Naive thymus-derived CD4-positive, alpha-beta T cell (primary cell): Measurements from ENCODE around the gene EFL1. TPM values are rescaled to one million over a fixed set of nuclear protein-coding genes. Genes with fewer than 3 reads are reported as not detected.
"Not testable (repeated sequence)": the region's sequence is repeated elsewhere in the genome, so short reads cannot be mapped to it uniquely, and the experiment has no call there.

ENCODE experiments used
- ATAC-seq: fragments of 150-1000 bp; cut with Tn5 transposase; 2 replicates; pipeline ENCODE4 v1.10.0; 2021; ENCODE audit warnings: mild to moderate bottlenecking, moderate library complexity
- CTCF ChIA-PET: fragments of 350-600 bp; sonication (Branson Sonifier 250); formaldehyde crosslinking; loops from one replicate; lab custom pipeline; 2021; ENCODE audit warnings: antibody characterized with exemption; lab: Charles Lee
- POLR2A ChIA-PET: fragments of 350-600 bp; sonication (Branson Sonifier 250); formaldehyde crosslinking; loops from one replicate; lab custom pipeline; 2021; ENCODE audit warnings: antibody characterized with exemption, inconsistent platforms; lab: Charles Lee
- DNase-seq, 9 donors: peaks; one replicate each; pipeline versions ENCODE4 v3.0.0 to v3.0.0-alpha.2; 2020 to 2022; ENCODE audit warnings: mixed read lengths in 1 of 9
- H3K27ac ChIP-seq: one replicate; pipeline ENCODE4 v1.7.0; 2013; ENCODE audit warnings: mild to moderate bottlenecking, low read depth, low read length, moderate library complexity
- H3K27me3 ChIP-seq, 2 donors: one replicate each; pipeline ENCODE4 v1.7.0; 2013; ENCODE audit warnings: low read length in 2 of 2, mild to moderate bottlenecking in 2 of 2, moderate library complexity in 2 of 2; ENCODE audit not compliant: control insufficient read depth in 2 of 2, insufficient read depth in 2 of 2
- H3K36me3 ChIP-seq, 3 experiments: 1 replicate in 2 of 3; 2 replicates in 1 of 3; pipeline ENCODE4 v1.7.0; 2013; ENCODE audit warnings: low read length in 3 of 3, mild to moderate bottlenecking in 3 of 3, moderate library complexity in 1 of 3; ENCODE audit not compliant: insufficient read depth in 3 of 3, control insufficient read depth in 2 of 3
- H3K4me1 ChIP-seq, 2 donors: one replicate each; pipeline ENCODE4 v1.7.0; 2013; ENCODE audit warnings: low read length in 2 of 2, mild to moderate bottlenecking in 2 of 2, moderate library complexity in 1 of 2; ENCODE audit not compliant: control insufficient read depth in 2 of 2, insufficient read depth in 2 of 2
- H3K4me3 ChIP-seq: 2 replicates; pipeline ENCODE4 v1.7.0; 2013; ENCODE audit warnings: mild to moderate bottlenecking, low read length
- H3K9me3 ChIP-seq, 3 experiments: 1 replicate in 2 of 3; 2 replicates in 1 of 3; pipeline ENCODE4 v1.7.0; 2013; ENCODE audit warnings: low read length in 3 of 3; ENCODE audit not compliant: control insufficient read depth in 2 of 3
- H3K27ac Mint-ChIP-seq, 9 donors: one replicate each; pipeline ENCODE4 v1.8.0; 2020 to 2022; ENCODE audit warnings: mixed read lengths in 9 of 9, mild to moderate bottlenecking in 8 of 9, moderate library complexity in 5 of 9, inconsistent platforms in 2 of 9
- H3K27me3 Mint-ChIP-seq, 5 donors: one replicate each; pipeline ENCODE4 v1.8.0; 2021 to 2022; ENCODE audit warnings: mixed read lengths in 5 of 5, mild to moderate bottlenecking in 1 of 5
- H3K36me3 Mint-ChIP-seq, 5 donors: one replicate each; pipeline ENCODE4 v1.8.0; 2020 to 2022; ENCODE audit warnings: mixed read lengths in 5 of 5, mild to moderate bottlenecking in 3 of 5, inconsistent platforms in 1 of 5
- H3K4me1 Mint-ChIP-seq, 7 donors: one replicate each; pipeline ENCODE4 v1.8.0; 2020 to 2022; ENCODE audit warnings: mixed read lengths in 7 of 7, mild to moderate bottlenecking in 3 of 7, inconsistent platforms in 1 of 7
- H3K4me3 Mint-ChIP-seq, 10 donors: one replicate each; pipeline ENCODE4 v1.8.0; 2020 to 2022; ENCODE audit warnings: mild to moderate bottlenecking in 10 of 10, mixed read lengths in 10 of 10, moderate library complexity in 6 of 10, inconsistent platforms in 2 of 10
- H3K9me3 Mint-ChIP-seq, 11 donors: one replicate each; pipeline ENCODE4 v1.8.0; 2020 to 2022; ENCODE audit warnings: mixed read lengths in 11 of 11, mild to moderate bottlenecking in 4 of 11, inconsistent platforms in 1 of 11, moderate library complexity in 1 of 11
- intact Hi-C, 2 donors: fragments of 100-400 bp; cut with micrococcal nuclease; formaldehyde crosslinking; loops; one replicate each; pipeline ENCODE4 v1.15.1; 2023
- polyA plus RNA-seq, 2 donors: library from polyadenylated mRNA; unstranded; fragments of 300-500 nt; fragmentation: Illumina TruSeq; gene quantifications; one replicate each; pipeline ENCODE4 v1.2.3, GENCODE V29; 2021
- total RNA-seq, 6 experiments: library from RNA in 5 of 6; stranded (reverse) in 5 of 6; gene quantifications; 1 replicate in 5 of 6; 2 replicates in 1 of 6; pipeline ENCODE4 v1.2.3 and lab custom pipeline; 2021 to 2026

Gene EFL1
- total and polyA plus RNA-seq, 7 experiments from 2014 or later, result 9.9 to 27.5 (median 16.6) TPM

DNA sequence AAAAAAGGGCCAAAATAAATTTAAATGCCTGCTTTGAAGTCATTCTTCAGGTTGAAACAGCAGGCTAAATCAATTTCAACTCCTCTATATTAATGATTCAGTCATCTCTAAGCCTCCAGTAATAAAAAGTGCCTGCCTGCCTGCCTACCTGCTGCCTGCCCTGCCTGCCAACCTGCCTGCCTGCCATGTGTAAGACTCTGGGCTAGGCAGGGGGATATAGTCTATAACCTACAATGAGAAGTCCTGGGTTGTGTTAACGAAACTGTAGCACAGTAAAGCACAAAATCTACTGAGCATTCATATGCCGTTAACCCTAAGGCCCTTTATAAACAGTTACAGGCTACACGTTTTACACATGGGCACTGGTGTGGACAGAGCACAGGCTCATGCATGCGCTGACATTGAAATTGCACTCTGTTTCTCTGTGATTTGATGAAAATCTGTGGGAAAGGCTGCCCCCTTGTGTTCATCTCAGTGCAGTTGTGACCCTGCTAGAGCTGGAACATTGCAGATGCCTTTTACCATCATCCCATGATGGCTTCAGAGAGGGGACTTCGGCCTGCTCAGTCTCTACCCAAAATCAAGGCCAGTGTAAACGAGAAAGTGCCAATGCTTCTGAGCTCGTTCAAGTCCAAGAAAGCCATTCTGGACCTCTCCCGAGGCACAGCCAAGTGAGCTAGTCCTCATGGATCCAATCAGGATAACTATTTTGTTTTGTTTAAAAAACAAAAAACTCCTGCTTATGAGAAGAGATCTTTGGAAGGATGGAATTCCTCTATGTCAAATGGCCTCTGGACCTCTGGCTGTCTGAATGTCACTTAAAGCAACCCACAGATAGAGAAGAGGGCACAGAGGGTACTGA is 64.6 kb downstream of the EFL1 start:
- no peak overlapping the region for H3K27ac ChIP-seq
- ChIA-PET POLR2A (interaction anchor here (0.6 kb wide), 1 partner anchor 11 kb away, joined by 3 read pairs; no protein-coding TSS in a partner anchor), CTCF (interaction anchor here (0.8 to 1.1 kb wide), 2 partner anchors 717 to 918 kb away, joined by 3 to 6 read pairs; no protein-coding TSS in a partner anchor)
- H3K27me3 ChIP-seq, result no peaks in the 10 kb centered on the region
- no peak overlapping the region for H3K4me3 Mint-ChIP-seq
- H3K27ac Mint-ChIP-seq, result peak overlapping the region in 1 of 9 donors; percentile 12
- no peak overlapping the region for H3K4me3 ChIP-seq
- DNase-seq (peak; percentile 6 to 61 (median 46)), ATAC-seq (peak; percentile 81)
- peaks cover 0 to 6% (median 3%) of the 10 kb centered on the region in 7 donors for H3K4me1 Mint-ChIP-seq
- no peaks in the 10 kb centered on the region for H3K4me1 ChIP-seq
- no peaks in the 10 kb centered on the region for H3K9me3 ChIP-seq
- H3K9me3 Mint-ChIP-seq, result no peaks in the 10 kb centered on the region
- intact Hi-C loops, result loop anchor here (1.0 to 5.0 kb wide), 4 partner anchors 90 to 788 kb away; no protein-coding TSS in a partner anchor
- H3K36me3 Mint-ChIP-seq, result peaks cover 0 to 21% (median 4%) of the 10 kb centered on the region in 5 donors
- no peaks in the 10 kb centered on the region for H3K27me3 Mint-ChIP-seq
- H3K36me3 ChIP-seq, result no peaks in the 10 kb centered on the region

- no peaks in the 10 kb centered on the region for H3K9me3 ChIP-seq
- H3K27me3 Mint-ChIP-seq, result no peaks in the 10 kb centered on the region
Observed at GRCh38 chr15:82196353-82196752, 66.2 kb downstream of the EFL1 start.

GRCh38 chr15:82195818-82196217 is 66.7 kb downstream of the EFL1 start:
- H3K27me3 Mint-ChIP-seq, CTCF ChIA-PET, H3K27me3 ChIP-seq, H3K4me1 ChIP-seq, H3K9me3 ChIP-seq, H3K9me3 Mint-ChIP-seq, ATAC-seq, H3K4me3 ChIP-seq, H3K36me3 ChIP-seq, DNase-seq, H3K4me3 Mint-ChIP-seq, H3K27ac ChIP-seq, H3K4me1 Mint-ChIP-seq, POLR2A ChIA-PET, H3K27ac Mint-ChIP-seq: not testable (repeated sequence)
- intact Hi-C loops, result loop anchor here in 1 of 2 donors (5.0 kb wide), 1 partner anchor 784 kb away; no protein-coding TSS in a partner anchor
- H3K36me3 Mint-ChIP-seq, result peaks cover 0 to 30% (median 5%) of the 10 kb centered on the region in 5 donors

More at GRCh38 chr15:82196353-82196752, 66.2 kb downstream of the EFL1 start:
- Mint-ChIP-seq H3K27ac (no peak overlapping the region), H3K4me1 (peaks cover 0 to 6% (median 5%) of the 10 kb centered on the region in 7 donors), H3K36me3 (peaks cover 0 to 26% (median 4%) of the 10 kb centered on the region in 5 donors), H3K4me3 (no peak overlapping the region), H3K9me3 (no peaks in the 10 kb centered on the region)
- DNase-seq (no peak), ATAC-seq (no peak)
- intact Hi-C loops, result loop anchor here in 1 of 2 donors (5.0 kb wide), 1 partner anchor 784 kb away; no protein-coding TSS in a partner anchor
- ChIA-PET POLR2A (no interaction called here), CTCF (interaction anchor here (0.8 kb wide), 1 partner anchor 930 kb away, joined by 3 read pairs; no protein-coding TSS in a partner anchor)
- H3K36me3 ChIP-seq, result no peaks in the 10 kb centered on the region
- no peak overlapping the region for H3K4me3 ChIP-seq
- no peak overlapping the region for H3K27ac ChIP-seq
- no peaks in the 10 kb centered on the region for H3K4me1 ChIP-seq
- H3K27me3 ChIP-seq, result no peaks in the 10 kb centered on the region

DNA sequence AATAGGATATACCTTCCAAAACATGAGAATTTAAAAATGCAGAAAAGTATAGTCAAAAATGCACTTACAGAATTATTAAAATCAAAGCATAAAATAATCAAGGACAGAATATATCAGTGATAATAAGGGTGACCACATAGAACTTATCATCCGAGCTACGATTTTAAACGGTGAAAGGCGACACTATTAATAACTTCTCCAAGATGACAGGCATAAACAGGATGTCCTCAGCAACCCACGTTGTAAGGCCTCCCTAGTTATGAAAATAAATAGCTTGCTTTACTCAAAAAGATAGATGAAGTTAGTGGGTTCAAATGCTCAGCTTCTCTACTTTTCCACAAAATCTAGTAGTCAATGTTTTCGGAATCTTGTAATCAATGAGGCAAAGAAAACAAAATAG is 68.0 kb downstream of the EFL1 start:
- H3K27me3 Mint-ChIP-seq, H3K4me1 Mint-ChIP-seq, ATAC-seq, intact Hi-C loops, H3K4me1 ChIP-seq, DNase-seq, H3K9me3 ChIP-seq, H3K27me3 ChIP-seq, H3K4me3 Mint-ChIP-seq, CTCF ChIA-PET, H3K27ac Mint-ChIP-seq, POLR2A ChIA-PET, H3K4me3 ChIP-seq, H3K27ac ChIP-seq, H3K9me3 Mint-ChIP-seq, H3K36me3 ChIP-seq: not testable (repeated sequence)
- peaks cover 0 to 34% (median 8%) of the 10 kb centered on the region in 5 donors for H3K36me3 Mint-ChIP-seq

GRCh38 chr15:82193435-82193834 is 69.1 kb downstream of the EFL1 start:
- ATAC-seq, H3K9me3 ChIP-seq, CTCF ChIA-PET, H3K36me3 ChIP-seq, H3K27me3 ChIP-seq, H3K4me1 ChIP-seq, DNase-seq, H3K27ac Mint-ChIP-seq, H3K4me3 ChIP-seq, H3K27me3 Mint-ChIP-seq, POLR2A ChIA-PET, H3K4me1 Mint-ChIP-seq, H3K4me3 Mint-ChIP-seq, H3K27ac ChIP-seq, H3K9me3 Mint-ChIP-seq, intact Hi-C loops: not testable (repeated sequence)
- H3K36me3 Mint-ChIP-seq, result peaks cover 2 to 40% (median 8%) of the 10 kb centered on the region in 5 donors

DNA sequence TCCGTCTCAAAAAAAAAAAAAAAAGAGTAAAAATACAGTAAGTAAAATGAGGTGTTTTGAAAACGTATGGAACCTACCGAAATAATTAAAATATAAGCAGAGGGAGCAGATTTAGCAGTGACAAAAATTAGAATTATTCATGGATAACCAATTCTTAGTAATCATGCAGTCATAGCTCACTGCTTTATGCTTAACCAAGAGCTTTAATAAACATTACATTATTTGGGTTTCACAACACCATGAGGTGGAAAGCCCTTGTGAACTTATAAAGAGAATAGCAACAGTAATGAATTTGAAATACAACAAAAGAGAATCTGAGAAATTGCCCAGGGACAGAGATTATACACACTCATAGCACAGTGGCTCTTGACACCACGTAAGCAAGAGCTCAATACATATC is 70.1 kb downstream of the EFL1 start:
- H3K9me3 Mint-ChIP-seq, intact Hi-C loops, POLR2A ChIA-PET: not testable (repeated sequence)

More for the DNA sequence above, 70.1 kb downstream of the EFL1 start:
- DNase-seq, H3K36me3 ChIP-seq, H3K4me1 ChIP-seq, CTCF ChIA-PET, H3K4me1 Mint-ChIP-seq, H3K27ac Mint-ChIP-seq, H3K27me3 ChIP-seq, H3K4me3 ChIP-seq, ATAC-seq, H3K9me3 ChIP-seq, H3K27ac ChIP-seq, H3K4me3 Mint-ChIP-seq, H3K27me3 Mint-ChIP-seq: not testable (repeated sequence)
- peaks cover 2 to 35% (median 8%) of the 10 kb centered on the region in 5 donors for H3K36me3 Mint-ChIP-seq
